SJCRH30 (cell line): ENCODE measurements around the gene FAR2. TPM values are rescaled to one million over a fixed set of nuclear protein-coding genes. Genes with fewer than 3 reads are reported as not detected.
"Not testable (repeated sequence)": the region's sequence is repeated elsewhere in the genome, so short reads cannot be mapped to it uniquely, and the experiment has no call there.

ENCODE experiments used
- DNase-seq, 2 experiments: peaks; one replicate each; pipeline ENCODE4 v3.0.0-alpha.2; 2015 to 2020
- H3K27ac ChIP-seq: fragments of 250-450 bp; sonication (Bioruptor Pico); 2 replicates; pipeline ENCODE4 v1.5.1; 2020; ENCODE audit warnings: mild to moderate bottlenecking, moderate library complexity
- H3K27me3 ChIP-seq: fragments of 250-450 bp; sonication (Bioruptor Pico); 2 replicates; pipeline ENCODE4 v1.5.1; 2020; ENCODE audit warnings: mild to moderate bottlenecking, moderate library complexity
- H3K36me3 ChIP-seq: fragments of 250-450 bp; sonication (Bioruptor Pico); 2 replicates; pipeline ENCODE4 v1.5.1; 2020; ENCODE audit warnings: mild to moderate bottlenecking, moderate library complexity
- H3K4me1 ChIP-seq: fragments of 250-450 bp; sonication (Bioruptor Pico); 2 replicates; pipeline ENCODE4 v1.5.1; 2020; ENCODE audit warnings: mild to moderate bottlenecking, moderate library complexity
- H3K4me3 ChIP-seq: fragments of 250-450 bp; sonication (Bioruptor Pico); 2 replicates; pipeline ENCODE4 v1.5.1; 2020; ENCODE audit warnings: mild to moderate bottlenecking, moderate library complexity
- H3K9me3 ChIP-seq: fragments of 250-450 bp; sonication (Bioruptor Pico); replicated peaks from 2 replicates; pipeline ENCODE4 v1.5.1; 2020; ENCODE audit warnings: mild to moderate bottlenecking, moderate library complexity
- total RNA-seq: library from RNA; depleted of rRNA; stranded (reverse); fragments of >200 nt; shearing (Covaris generic); gene quantifications from 2 replicates; pipeline ENCODE4 v1.2.3, GENCODE V29; 2014; rRNA removed

FAR2 gene
- 12.6 and 19.1 TPM in 2 replicates for total RNA-seq

GRCh38 chr12:29148911-29149690, at the start of gene FAR2:
FAR2 (plus strand) TSS chr12:29149278; CDS start chr12:29270450, 121,172 bp downstream.
- H3K4me3 ChIP-seq, result peak within 1 kb of the TSS; percentile 74
- DNase-seq, result peak; percentile 49 to 63
- 0 out of 2 replicates have a peak, but pooled peaks cover 3% of the 10 kb centered on the region for H3K9me3 ChIP-seq
- peaks cover 10% of the 10 kb centered on the region; the same call in 1 of the 2 replicates for H3K4me1 ChIP-seq
- H3K36me3 ChIP-seq, result no peaks in the 10 kb centered on the region
- no peaks in the 10 kb centered on the region for H3K27me3 ChIP-seq
- peak within 1 kb of the TSS; percentile 79 for H3K27ac ChIP-seq

GRCh38 chr12:29102741-29103140, 46.3 kb upstream of the FAR2 start:
- DNase-seq, result no peak
- Histone ChIP-seq H3K9me3 (no peaks in the 10 kb centered on the region), H3K4me3 (no peak overlapping the region), H3K36me3 (no peaks in the 10 kb centered on the region), H3K27me3 (no peaks in the 10 kb centered on the region), H3K27ac (no peak overlapping the region), H3K4me1 (peaks cover 7% of the 10 kb centered on the region; the same call in 1 of the 2 replicates)

GRCh38 chr12:29103539-29103974, 45.5 kb upstream of the FAR2 start:
- Histone ChIP-seq H3K27ac (no peak overlapping the region), H3K4me3 (no peak overlapping the region), H3K4me1 (peaks cover 7% of the 10 kb centered on the region; the same call in 1 of the 2 replicates), H3K9me3 (no peaks in the 10 kb centered on the region), H3K36me3 (no peaks in the 10 kb centered on the region), H3K27me3 (no peaks in the 10 kb centered on the region)
- DNase-seq, result no peak

GRCh38 chr12:29104516-29104915, 44.6 kb upstream of the FAR2 start:
- Histone ChIP-seq H3K36me3 (no peaks in the 10 kb centered on the region), H3K9me3 (no peaks in the 10 kb centered on the region), H3K27me3 (no peaks in the 10 kb centered on the region), H3K27ac (no peak overlapping the region), H3K4me1 (peaks cover 7% of the 10 kb centered on the region; the same call in 1 of the 2 replicates), H3K4me3 (no peak overlapping the region)
- DNase-seq, result no peak

- no peaks in the 10 kb centered on the region for H3K27me3 ChIP-seq
- H3K27ac ChIP-seq, result no peak overlapping the region
- no peaks in the 10 kb centered on the region for H3K4me1 ChIP-seq
- no peaks in the 10 kb centered on the region for H3K36me3 ChIP-seq
- no peak for DNase-seq
- peaks cover 4% of the 10 kb centered on the region; the same call in 1 of the 2 replicates for H3K9me3 ChIP-seq
- H3K4me3 ChIP-seq, result no peak overlapping the region
Measured at GRCh38 chr12:29110506-29111442, 38.3 kb upstream of the FAR2 start.

- DNase-seq, result no peak
- no peaks in the 10 kb centered on the region for H3K36me3 ChIP-seq
- peaks cover 4% of the 10 kb centered on the region; the same call in 1 of the 2 replicates for H3K9me3 ChIP-seq
- no peak overlapping the region for H3K27ac ChIP-seq
- H3K27me3 ChIP-seq, result no peaks in the 10 kb centered on the region
- no peak overlapping the region for H3K4me3 ChIP-seq
- H3K4me1 ChIP-seq, result no peaks in the 10 kb centered on the region
Measured at GRCh38 chr12:29113101-29113500, 36.0 kb upstream of the FAR2 start.

- Histone ChIP-seq H3K9me3 (peaks cover 1% of the 10 kb centered on the region; the same call in 1 of the 2 replicates), H3K27ac (no peak overlapping the region), H3K4me3 (no peak overlapping the region), H3K36me3 (no peaks in the 10 kb centered on the region), H3K4me1 (no peaks in the 10 kb centered on the region), H3K27me3 (no peaks in the 10 kb centered on the region)
- no peak for DNase-seq
Measured at GRCh38 chr12:29116414-29116813, 32.7 kb upstream of the FAR2 start.

- H3K4me1 ChIP-seq, result no peaks in the 10 kb centered on the region
- DNase-seq, result no peak
- H3K4me3 ChIP-seq, result no peak overlapping the region
- no peaks in the 10 kb centered on the region for H3K9me3 ChIP-seq
- no peak overlapping the region for H3K27ac ChIP-seq
- no peaks in the 10 kb centered on the region; the same call in 1 of the 2 replicates for H3K36me3 ChIP-seq
- no peaks in the 10 kb centered on the region for H3K27me3 ChIP-seq
Measured at GRCh38 chr12:29131539-29131938, 17.5 kb upstream of the FAR2 start.

GRCh38 chr12:29132316-29132715, 16.8 kb upstream of the FAR2 start:
- H3K4me1 ChIP-seq, result no peaks in the 10 kb centered on the region
- no peak for DNase-seq

GRCh38 chr12:29133181-29133580, 15.9 kb upstream of the FAR2 start:
- no peak overlapping the region for H3K27ac ChIP-seq
- H3K4me3 ChIP-seq, result no peak overlapping the region
- no peaks in the 10 kb centered on the region for H3K9me3 ChIP-seq
- H3K27me3 ChIP-seq, result no peaks in the 10 kb centered on the region
- no peaks in the 10 kb centered on the region for H3K4me1 ChIP-seq
- no peak for DNase-seq
- H3K36me3 ChIP-seq, result no peaks in the 10 kb centered on the region; the same call in 1 of the 2 replicates

More at GRCh38 chr12:29132316-29132715, 16.8 kb upstream of the FAR2 start:
- no peaks in the 10 kb centered on the region for H3K9me3 ChIP-seq
- no peak overlapping the region for H3K27ac ChIP-seq
- no peaks in the 10 kb centered on the region for H3K27me3 ChIP-seq
- no peaks in the 10 kb centered on the region; the same call in 1 of the 2 replicates for H3K36me3 ChIP-seq
- H3K4me3 ChIP-seq, result no peak overlapping the region

GRCh38 chr12:29133680-29134079, 15.4 kb upstream of the FAR2 start:
- no peaks in the 10 kb centered on the region for H3K4me1 ChIP-seq
- no peak overlapping the region for H3K27ac ChIP-seq
- H3K27me3 ChIP-seq, result no peaks in the 10 kb centered on the region
- no peaks in the 10 kb centered on the region for H3K9me3 ChIP-seq
- H3K4me3 ChIP-seq, result no peak overlapping the region
- no peak for DNase-seq
- H3K36me3 ChIP-seq, result no peaks in the 10 kb centered on the region

- H3K36me3 ChIP-seq, DNase-seq, H3K4me3 ChIP-seq, H3K9me3 ChIP-seq, H3K27me3 ChIP-seq, H3K27ac ChIP-seq, H3K4me1 ChIP-seq: not testable (repeated sequence)
Measured at GRCh38 chr12:29138256-29138655, 10.8 kb upstream of the FAR2 start.

- DNase-seq, H3K4me3 ChIP-seq, H3K4me1 ChIP-seq, H3K27ac ChIP-seq, H3K36me3 ChIP-seq, H3K27me3 ChIP-seq, H3K9me3 ChIP-seq: not testable (repeated sequence)
Measured at GRCh38 chr12:29138855-29139254, 10.2 kb upstream of the FAR2 start.

GRCh38 chr12:29145372-29146170, 3.5 kb upstream of the FAR2 start:
- Histone ChIP-seq H3K4me1 (no peaks in the 10 kb centered on the region; the same call in 1 of the 2 replicates), H3K27me3 (no peaks in the 10 kb centered on the region), H3K4me3 (no peak overlapping the region), H3K9me3 (0 out of 2 replicates have a peak, but pooled peaks cover 3% of the 10 kb centered on the region), H3K36me3 (no peaks in the 10 kb centered on the region), H3K27ac (no peak overlapping the region)
- DNase-seq, result no peak
